Caco-2 (cell line): ENCODE data around the gene GSDME. TPM values are rescaled to one million over a fixed set of nuclear protein-coding genes. Genes with fewer than 3 reads are reported as not detected.

Source experiments
- BruUV-seq: library from RNA; stranded (reverse); fragments of 400-500 nt; replicated peaks from 2 replicates; lab custom pipeline; 2021; lab: Mats Ljungman, UMichigan
- CTCF ChIA-PET: fragments of 300-600 bp; sonication (Branson Sonifier 250); formaldehyde crosslinking; loops from one replicate; lab custom pipeline; 2022; ENCODE audit warnings: antibody characterized with exemption; lab: Charles Lee
- POLR2A ChIA-PET: fragments of 300-600 bp; sonication (Branson Sonifier 250); formaldehyde crosslinking; loops from one replicate; lab custom pipeline; 2022; ENCODE audit warnings: antibody characterized with exemption; lab: Charles Lee
- DNase-seq, 2 experiments: peaks; one replicate each; pipeline versions ENCODE4 v3.0.0 to v3.0.0-alpha.2; 2020 to 2022
- H3K27me3 ChIP-seq: replicated peaks from 2 replicates; pipeline ENCODE4 v1.6.0; 2011; ENCODE audit warnings: low read length; ENCODE audit not compliant: control insufficient read depth, insufficient read depth
- H3K36me3 ChIP-seq: 2 replicates; pipeline ENCODE4 v1.5.1; 2011; ENCODE audit warnings: low read length; ENCODE audit not compliant: control insufficient read depth, insufficient read depth
- H3K4me1 ChIP-seq: fragments of 250-450 bp; sonication (Bioruptor Pico); 2 replicates; pipeline ENCODE4 v1.5.1; 2020; ENCODE audit warnings: mild to moderate bottlenecking
- H3K4me3 ChIP-seq: 2 replicates; pipeline ENCODE4 v1.5.1; 2011; ENCODE audit warnings: low read depth, mild to moderate bottlenecking, control low read depth, low read length
- H3K9me3 ChIP-seq: fragments of 250-450 bp; sonication (Bioruptor Pico); 2 replicates; pipeline ENCODE4 v1.5.1; 2020; ENCODE audit warnings: mild to moderate bottlenecking, moderate library complexity
- H3K27ac Mint-ChIP-seq: one replicate; pipeline ENCODE4 v1.8.0; 2022; ENCODE audit warnings: mixed read lengths; ENCODE audit not compliant: unreplicated experiment
- H3K27me3 Mint-ChIP-seq: one replicate; pipeline ENCODE4 v1.8.0; 2022; ENCODE audit warnings: mixed read lengths; ENCODE audit not compliant: insufficient read depth, unreplicated experiment
- H3K36me3 Mint-ChIP-seq: one replicate; pipeline ENCODE4 v1.8.0; 2022; ENCODE audit warnings: mild to moderate bottlenecking, mixed read lengths; ENCODE audit not compliant: insufficient read depth, unreplicated experiment
- H3K4me1 Mint-ChIP-seq: one replicate; pipeline ENCODE4 v1.8.0; 2022; ENCODE audit warnings: low read depth, mixed read lengths; ENCODE audit not compliant: unreplicated experiment
- H3K4me3 Mint-ChIP-seq: one replicate; pipeline ENCODE4 v1.8.0; 2022; ENCODE audit warnings: mild to moderate bottlenecking, moderate library complexity, mixed read lengths; ENCODE audit not compliant: unreplicated experiment
- H3K9me3 Mint-ChIP-seq: one replicate; pipeline ENCODE4 v1.8.0; 2022; ENCODE audit warnings: mixed read lengths; ENCODE audit not compliant: unreplicated experiment
- CTCF ChIP-seq, 2 experiments: fragments of 200-600 bp in 1 of 2; IDR thresholded peaks; 1 replicate in 1 of 2; 2 replicates in 1 of 2; pipeline versions ENCODE4 v1.5.1 to v1.8.0; 2011 to 2022; ENCODE audit warnings: antibody characterized with exemption in 1 of 2, control low read depth in 1 of 2, inconsistent platforms in 1 of 2, low read depth in 1 of 2, low read length in 1 of 2, mild to moderate bottlenecking in 1 of 2, moderate library complexity in 1 of 2; ENCODE audit not compliant: insufficient read depth in 1 of 2, severe bottlenecking in 1 of 2, unreplicated experiment in 1 of 2
- intact Hi-C: fragments of 100-400 bp; cut with micrococcal nuclease; formaldehyde crosslinking; loops from one replicate; pipeline ENCODE4 v1.10.0; 2022; ENCODE audit not compliant: unreplicated experiment
- total RNA-seq: library from RNA; stranded (reverse); gene quantifications from 2 replicates; pipeline ENCODE4 v1.2.3, GENCODE V29; 2022

The GSDME gene
- total RNA-seq, 1 experiment from 2014 or later, result 35.2 TPM

GRCh38 chr7:24724451-24725190 is 32.6 kb downstream of the GSDME start:
- peak in 1 of 2 experiments; percentile 25 for DNase-seq
- POLR2A ChIA-PET, result no interaction called here
- no peak overlapping the region for H3K4me3 ChIP-seq
- H3K27me3 Mint-ChIP-seq, result no peaks in the 10 kb centered on the region
- CTCF ChIA-PET, result no interaction called here
- no peaks in the 10 kb centered on the region for H3K27me3 ChIP-seq
- intact Hi-C loops, result no loop called here
- H3K36me3 Mint-ChIP-seq, result no peaks in the 10 kb centered on the region
- no peaks in the 10 kb centered on the region for H3K9me3 ChIP-seq
- H3K27ac Mint-ChIP-seq, result no peak overlapping the region
- H3K36me3 ChIP-seq, result peaks cover 2% of the 10 kb centered on the region
- no peak for TF ChIP-seq CTCF (IDR thresholded peaks at IDR 0.05; ENCODE audit: insufficient read depth in 1 of 2, low read depth in 1 of 2, low read length in 1 of 2, severe bottlenecking in 1 of 2, unreplicated experiment in 1 of 2)
- H3K9me3 Mint-ChIP-seq, result no peaks in the 10 kb centered on the region
- H3K4me1 Mint-ChIP-seq, result peaks cover 6% of the 10 kb centered on the region
- H3K4me1 ChIP-seq, result no peaks in the 10 kb centered on the region
- BruUV-seq, result no TSS peak
- no peak overlapping the region for H3K4me3 Mint-ChIP-seq

- Histone ChIP-seq H3K27me3 (no peaks in the 10 kb centered on the region), H3K4me3 (no peak overlapping the region), H3K4me1 (no peaks in the 10 kb centered on the region), H3K36me3 (peaks cover 2% of the 10 kb centered on the region; the same call in 1 of the 2 replicates), H3K9me3 (no peaks in the 10 kb centered on the region)
- intact Hi-C loops, result no loop called here
- H3K27me3 Mint-ChIP-seq, result no peaks in the 10 kb centered on the region
- DNase-seq, result peak in 1 of 2 experiments; percentile 16
- no peaks in the 10 kb centered on the region for H3K9me3 Mint-ChIP-seq
- no peak overlapping the region for H3K4me3 Mint-ChIP-seq
- ChIA-PET POLR2A (no interaction called here), CTCF (interaction anchor here (1.0 kb wide), 1 partner anchor 433 kb away, joined by 3 read pairs; no protein-coding TSS in a partner anchor)
- no TSS peak for BruUV-seq
- no peak overlapping the region for H3K27ac Mint-ChIP-seq
- H3K4me1 Mint-ChIP-seq, result peaks cover 6% of the 10 kb centered on the region
- peak in 1 of 2 experiments; percentile 17 for TF ChIP-seq CTCF (IDR thresholded peaks at IDR 0.05; ENCODE audit: insufficient read depth in 1 of 2, low read depth in 1 of 2, low read length in 1 of 2, severe bottlenecking in 1 of 2, unreplicated experiment in 1 of 2)
- H3K36me3 Mint-ChIP-seq, result no peaks in the 10 kb centered on the region
Measured at GRCh38 chr7:24723178-24723530, 34.1 kb downstream of the GSDME start.

GRCh38 chr7:24722386-24723177 is 34.7 kb downstream of the GSDME start:
- H3K4me1 ChIP-seq, result no peaks in the 10 kb centered on the region
- ChIA-PET CTCF (interaction anchor here (1.0 kb wide), 1 partner anchor 432 kb away, joined by 3 read pairs; no protein-coding TSS in a partner anchor), POLR2A (no interaction called here)
- Mint-ChIP-seq H3K9me3 (no peaks in the 10 kb centered on the region), H3K27me3 (no peaks in the 10 kb centered on the region), H3K36me3 (no peaks in the 10 kb centered on the region), H3K27ac (no peak overlapping the region), H3K4me1 (peaks cover 6% of the 10 kb centered on the region), H3K4me3 (no peak overlapping the region)
- H3K27me3 ChIP-seq, result no peaks in the 10 kb centered on the region
- H3K36me3 ChIP-seq, result peaks cover 2% of the 10 kb centered on the region; the same call in 1 of the 2 replicates
- BruUV-seq, result no TSS peak
- peak in 1 of 2 experiments; percentile 44 for TF ChIP-seq CTCF (IDR thresholded peaks at IDR 0.05; ENCODE audit: insufficient read depth in 1 of 2, low read depth in 1 of 2, low read length in 1 of 2, severe bottlenecking in 1 of 2, unreplicated experiment in 1 of 2)
- DNase-seq, result peak; percentile 23 to 36
- no peak overlapping the region for H3K4me3 ChIP-seq
- no peaks in the 10 kb centered on the region for H3K9me3 ChIP-seq
- intact Hi-C loops, result no loop called here
